Astrocyte (in vitro differentiated cells and primary cell): ENCODE measurements around the gene P4HB. TPM values are rescaled to one million over a fixed set of nuclear protein-coding genes. Genes with fewer than 3 reads are reported as not detected.

Experiments used
- DNase-seq: peaks from one replicate; pipeline ENCODE4 v3.0.0-alpha.2; 2010; ENCODE audit warnings: low read depth
- FAIRE-seq: peaks from 2 replicates; lab custom pipeline; 2011; peaks lifted over from hg19 to GRCh38; lab: Jason Lieb, UNC
- H2AFZ ChIP-seq: 2 replicates; pipeline ENCODE4 v1.6.0; 2012; ENCODE audit warnings: low read depth, low read length, inconsistent platforms
- H3K27ac ChIP-seq: 2 replicates; pipeline ENCODE4 v1.5.1; 2011; ENCODE audit warnings: low read depth, low read length, inconsistent platforms
- H3K27me3 ChIP-seq: 2 replicates; pipeline ENCODE4 v1.6.0; 2011; ENCODE audit warnings: low read length, inconsistent platforms; ENCODE audit not compliant: insufficient read depth
- H3K36me3 ChIP-seq: 2 replicates; pipeline ENCODE4 v1.5.1; 2011; ENCODE audit warnings: low read length, inconsistent platforms; ENCODE audit not compliant: insufficient read depth
- H3K4me1 ChIP-seq: 2 replicates; pipeline ENCODE4 v1.5.1; 2011; ENCODE audit warnings: low read length, inconsistent platforms; ENCODE audit not compliant: insufficient read depth
- H3K4me2 ChIP-seq: 2 replicates; pipeline ENCODE4 v1.6.0; 2012; ENCODE audit warnings: low read length, inconsistent platforms
- H3K4me3 ChIP-seq: 2 replicates; pipeline ENCODE4 v1.5.1; 2011; ENCODE audit warnings: low read depth, mild to moderate bottlenecking, low read length, inconsistent platforms; ENCODE audit not compliant: insufficient read depth
- H3K79me2 ChIP-seq: 2 replicates; pipeline ENCODE4 v1.6.0; 2012; ENCODE audit warnings: mild to moderate bottlenecking, low read length, inconsistent platforms; ENCODE audit not compliant: insufficient read depth
- H3K9ac ChIP-seq: 2 replicates; pipeline ENCODE4 v1.6.0; 2012; ENCODE audit warnings: mild to moderate bottlenecking, low read length, inconsistent platforms
- H3K9me3 ChIP-seq: 2 replicates; pipeline ENCODE4 v1.5.1; 2012; ENCODE audit warnings: low read depth, mild to moderate bottlenecking, low read length, inconsistent platforms; ENCODE audit not compliant: insufficient read depth
- H4K20me1 ChIP-seq: 2 replicates; pipeline ENCODE4 v1.6.0; 2012; ENCODE audit warnings: low read length, inconsistent platforms; ENCODE audit not compliant: insufficient read depth
- H3K27ac Mint-ChIP-seq: one replicate; pipeline ENCODE4 v1.8.0; 2021; ENCODE audit warnings: mild to moderate bottlenecking, mixed read lengths; ENCODE audit not compliant: unreplicated experiment
- H3K27me3 Mint-ChIP-seq: one replicate; pipeline ENCODE4 v1.8.0; 2021; ENCODE audit warnings: low read depth, mixed read lengths; ENCODE audit not compliant: unreplicated experiment
- H3K36me3 Mint-ChIP-seq: one replicate; pipeline ENCODE4 v1.8.0; 2021; ENCODE audit warnings: low read depth, mixed read lengths; ENCODE audit not compliant: unreplicated experiment
- H3K4me1 Mint-ChIP-seq: one replicate; pipeline ENCODE4 v1.8.0; 2021; ENCODE audit warnings: low read depth, mixed read lengths; ENCODE audit not compliant: unreplicated experiment
- H3K4me3 Mint-ChIP-seq: one replicate; pipeline ENCODE4 v1.8.0; 2021; ENCODE audit warnings: mild to moderate bottlenecking, moderate library complexity, mixed read lengths; ENCODE audit not compliant: unreplicated experiment
- H3K9me3 Mint-ChIP-seq: one replicate; pipeline ENCODE4 v1.8.0; 2021; ENCODE audit warnings: mild to moderate bottlenecking, mixed read lengths; ENCODE audit not compliant: unreplicated experiment
- EZH2 ChIP-seq: IDR thresholded peaks from 2 replicates; pipeline ENCODE4 v1.6.1; 2012; ENCODE audit warnings: mild to moderate bottlenecking, low read length, inconsistent platforms; ENCODE audit not compliant: insufficient read depth
- total RNA-seq: library from RNA; stranded (reverse); gene quantifications from 2 replicates; pipeline ENCODE4 v1.2.1, GENCODE V29; 2021
- TF ChIP-seq, protein P1 (sequence below): IDR thresholded peaks from 2 replicates; pipeline ENCODE4 v1.5.1; 2011; ENCODE audit warnings: low read depth, mild to moderate bottlenecking, inconsistent platforms, low read length, moderate library complexity; ENCODE audit not compliant: insufficient read depth

P4HB gene
- total RNA-seq, 1 donor from 2014 or later, result 1,268 TPM

DNA sequence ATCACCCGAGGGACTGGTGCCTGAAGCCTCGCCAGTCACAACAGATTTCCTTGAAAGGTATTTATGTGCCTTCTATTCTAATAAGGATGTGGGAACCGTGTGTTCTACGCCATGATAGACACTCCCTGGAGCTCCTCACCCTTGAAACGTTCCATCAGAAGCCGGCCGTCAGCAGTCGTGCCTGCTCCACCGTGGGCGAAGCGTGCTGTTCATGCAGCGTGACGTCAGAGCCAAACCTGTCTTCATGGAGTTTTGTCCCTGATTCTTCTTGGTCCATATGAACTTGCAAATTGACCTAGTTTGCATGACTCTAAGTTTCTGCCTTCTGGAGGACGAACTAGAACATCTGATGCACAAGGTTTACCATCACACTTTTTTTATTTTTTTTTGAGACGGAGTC lies 21.0 kb downstream of the P4HB start:
- no peak for TF ChIP-seq EZH2
- TF ChIP-seq, protein P1, sequence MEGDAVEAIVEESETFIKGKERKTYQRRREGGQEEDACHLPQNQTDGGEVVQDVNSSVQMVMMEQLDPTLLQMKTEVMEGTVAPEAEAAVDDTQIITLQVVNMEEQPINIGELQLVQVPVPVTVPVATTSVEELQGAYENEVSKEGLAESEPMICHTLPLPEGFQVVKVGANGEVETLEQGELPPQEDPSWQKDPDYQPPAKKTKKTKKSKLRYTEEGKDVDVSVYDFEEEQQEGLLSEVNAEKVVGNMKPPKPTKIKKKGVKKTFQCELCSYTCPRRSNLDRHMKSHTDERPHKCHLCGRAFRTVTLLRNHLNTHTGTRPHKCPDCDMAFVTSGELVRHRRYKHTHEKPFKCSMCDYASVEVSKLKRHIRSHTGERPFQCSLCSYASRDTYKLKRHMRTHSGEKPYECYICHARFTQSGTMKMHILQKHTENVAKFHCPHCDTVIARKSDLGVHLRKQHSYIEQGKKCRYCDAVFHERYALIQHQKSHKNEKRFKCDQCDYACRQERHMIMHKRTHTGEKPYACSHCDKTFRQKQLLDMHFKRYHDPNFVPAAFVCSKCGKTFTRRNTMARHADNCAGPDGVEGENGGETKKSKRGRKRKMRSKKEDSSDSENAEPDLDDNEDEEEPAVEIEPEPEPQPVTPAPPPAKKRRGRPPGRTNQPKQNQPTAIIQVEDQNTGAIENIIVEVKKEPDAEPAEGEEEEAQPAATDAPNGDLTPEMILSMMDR, result no peak
- DNase-seq, result no peak
- H3K27ac Mint-ChIP-seq, result no peak overlapping the region
- no peaks in the 10 kb centered on the region for H3K27me3 Mint-ChIP-seq
- peaks cover 6% of the 10 kb centered on the region for H3K36me3 Mint-ChIP-seq
- no peak overlapping the region for H3K4me3 Mint-ChIP-seq
- H3K27me3 ChIP-seq, result no peaks in the 10 kb centered on the region
- H3K36me3 ChIP-seq, result peaks cover 9% of the 10 kb centered on the region
- no peak overlapping the region for H3K9ac ChIP-seq
- no peak overlapping the region for H3K4me2 ChIP-seq
- FAIRE-seq, result no peak
- H3K4me3 ChIP-seq, result no peak overlapping the region
- H3K4me1 ChIP-seq, result no peaks in the 10 kb centered on the region
- H3K79me2 ChIP-seq, result no peaks in the 10 kb centered on the region
- H3K4me1 Mint-ChIP-seq, result no peaks in the 10 kb centered on the region
- no peak overlapping the region for H3K27ac ChIP-seq
- H2AFZ ChIP-seq, result no peak overlapping the region
- peaks cover 32% of the 10 kb centered on the region for H4K20me1 ChIP-seq
- no peaks in the 10 kb centered on the region for H3K9me3 Mint-ChIP-seq
- no peaks in the 10 kb centered on the region for H3K9me3 ChIP-seq

DNA sequence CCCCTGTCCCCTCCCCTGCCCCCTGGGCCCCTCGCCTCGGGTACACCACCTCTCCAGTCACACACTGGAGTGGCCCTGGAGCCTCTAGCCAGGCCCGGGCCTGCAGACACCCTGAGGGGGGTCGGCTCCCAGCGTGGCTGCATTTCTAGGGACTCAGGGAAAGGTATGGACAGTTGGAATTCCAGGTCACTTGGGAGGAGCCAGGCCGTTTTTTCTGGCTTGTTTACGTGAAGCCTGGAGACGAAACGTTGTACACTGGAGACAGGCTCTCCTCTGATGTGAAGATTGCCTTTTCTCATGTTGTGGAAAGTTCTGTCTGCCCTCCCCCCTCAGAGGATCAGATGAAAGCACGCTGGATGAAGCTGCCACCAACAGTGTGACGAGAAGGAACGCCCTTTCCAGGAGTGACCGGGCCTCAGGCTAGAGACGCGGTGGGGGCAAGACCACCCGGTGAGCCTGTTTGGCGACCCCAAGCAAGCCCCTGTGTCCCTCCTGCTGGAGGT lies 21.5 kb downstream of the P4HB start:
- no peak for DNase-seq
- H3K9me3 Mint-ChIP-seq, result no peaks in the 10 kb centered on the region
- no peak overlapping the region for H3K27ac Mint-ChIP-seq
- Histone ChIP-seq H3K4me2 (no peak overlapping the region), H4K20me1 (peaks cover 28% of the 10 kb centered on the region), H3K9me3 (no peaks in the 10 kb centered on the region), H3K27ac (no peak overlapping the region), H3K9ac (no peak overlapping the region), H3K27me3 (no peaks in the 10 kb centered on the region), H2AFZ (no peak overlapping the region), H3K4me3 (no peak overlapping the region), H3K36me3 (peaks cover 6% of the 10 kb centered on the region), H3K79me2 (no peaks in the 10 kb centered on the region), H3K4me1 (peaks cover 3% of the 10 kb centered on the region)
- TF ChIP-seq, protein P1, result no peak
- no peak for TF ChIP-seq EZH2
- no peak for FAIRE-seq
- no peaks in the 10 kb centered on the region for H3K4me1 Mint-ChIP-seq
- no peaks in the 10 kb centered on the region for H3K27me3 Mint-ChIP-seq
- no peak overlapping the region for H3K4me3 Mint-ChIP-seq
- H3K36me3 Mint-ChIP-seq, result peaks cover 6% of the 10 kb centered on the region

DNA sequence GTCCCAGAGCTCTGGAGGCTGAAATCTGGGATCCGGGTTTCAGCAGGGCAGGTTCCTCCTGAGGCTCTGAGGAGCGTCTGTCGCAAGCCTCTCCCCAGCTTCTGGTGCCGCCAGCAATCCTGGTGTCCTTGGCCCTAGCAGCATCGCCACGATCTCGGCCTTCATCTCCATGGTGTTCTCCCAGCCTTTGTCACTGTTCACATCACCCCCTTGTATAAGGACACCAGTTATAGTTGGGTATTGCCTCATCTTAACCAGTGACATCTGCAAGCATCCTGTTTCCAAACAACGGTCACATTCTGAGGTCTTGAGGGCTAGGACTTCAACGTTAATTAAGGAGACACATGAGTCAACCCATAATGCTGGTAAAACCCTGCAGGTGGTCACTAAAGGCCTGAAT lies 22.7 kb downstream of the P4HB start:
- Histone ChIP-seq H3K27ac (no peak overlapping the region), H3K9me3 (no peaks in the 10 kb centered on the region), H4K20me1 (peaks cover 17% of the 10 kb centered on the region), H3K79me2 (peaks cover 1% of the 10 kb centered on the region), H3K4me3 (no peak overlapping the region), H3K4me1 (peaks cover 9% of the 10 kb centered on the region), H2AFZ (no peak overlapping the region), H3K4me2 (no peak overlapping the region), H3K9ac (no peak overlapping the region), H3K36me3 (no peaks in the 10 kb centered on the region), H3K27me3 (no peaks in the 10 kb centered on the region)
- peaks cover 4% of the 10 kb centered on the region for H3K36me3 Mint-ChIP-seq
- TF ChIP-seq, protein P1, result no peak
- no peak for TF ChIP-seq EZH2
- no peaks in the 10 kb centered on the region for H3K4me1 Mint-ChIP-seq
- DNase-seq, result no peak
- no peak for FAIRE-seq
- no peak overlapping the region for H3K4me3 Mint-ChIP-seq
- no peak overlapping the region for H3K27ac Mint-ChIP-seq
- H3K27me3 Mint-ChIP-seq, result no peaks in the 10 kb centered on the region
- H3K9me3 Mint-ChIP-seq, result no peaks in the 10 kb centered on the region
